ENCODE results near the gene ITPRIPL2.

ITPRIPL2 gene

GRCh38 chr16:19118938-19119431, 5.2 kb downstream of the ITPRIPL2 start:
- in situ Hi-C loops (cut with HindIII; ENCODE audit: low sequenced_read_pairs), result no loop called here

- in situ Hi-C loops (cut with HindIII; ENCODE audit: low sequenced_read_pairs), result no loop called here
Measured at GRCh38 chr16:19119564-19119963, 5.8 kb downstream of the ITPRIPL2 start.

- in situ Hi-C loops (cut with HindIII; ENCODE audit: low sequenced_read_pairs), result no loop called here
Measured at GRCh38 chr16:19123535-19124178, 9.9 kb downstream of the ITPRIPL2 start.

- in situ Hi-C loops (cut with HindIII; ENCODE audit: low sequenced_read_pairs), result no loop called here
Measured at GRCh38 chr16:19126300-19126699, 12.5 kb downstream of the ITPRIPL2 start.

GRCh38 chr16:19127205-19127604, 13.4 kb downstream of the ITPRIPL2 start:
- in situ Hi-C loops (cut with HindIII; ENCODE audit: low sequenced_read_pairs), result no loop called here

GRCh38 chr16:19127674-19128131, 13.9 kb downstream of the ITPRIPL2 start:
- in situ Hi-C loops (cut with HindIII; ENCODE audit: low sequenced_read_pairs), result no loop called here

GRCh38 chr16:19128454-19129200, 14.9 kb downstream of the ITPRIPL2 start:
- in situ Hi-C loops (cut with HindIII; ENCODE audit: low sequenced_read_pairs), result no loop called here

GRCh38 chr16:19130385-19130784, 16.6 kb downstream of the ITPRIPL2 start:
- in situ Hi-C loops (cut with HindIII; ENCODE audit: low sequenced_read_pairs), result no loop called here

GRCh38 chr16:19130852-19131824, 17.4 kb downstream of the ITPRIPL2 start:
- in situ Hi-C loops (cut with HindIII; ENCODE audit: low sequenced_read_pairs), result no loop called here

GRCh38 chr16:19131825-19132218, 18.1 kb downstream of the ITPRIPL2 start:
- in situ Hi-C loops (cut with HindIII; ENCODE audit: low sequenced_read_pairs), result no loop called here

GRCh38 chr16:19132255-19132654, 18.5 kb downstream of the ITPRIPL2 start:
- in situ Hi-C loops (cut with HindIII; ENCODE audit: low sequenced_read_pairs), result no loop called here

- in situ Hi-C loops (cut with HindIII; ENCODE audit: low sequenced_read_pairs), result no loop called here
Measured at GRCh38 chr16:19132898-19133297, 19.1 kb downstream of the ITPRIPL2 start.

- in situ Hi-C loops (cut with HindIII; ENCODE audit: low sequenced_read_pairs), result no loop called here
Measured at GRCh38 chr16:19133600-19133999, 19.8 kb downstream of the ITPRIPL2 start.

- in situ Hi-C loops (cut with HindIII; ENCODE audit: low sequenced_read_pairs), result no loop called here
Measured at GRCh38 chr16:19135201-19135842, 21.6 kb downstream of the ITPRIPL2 start.

GRCh38 chr16:19135896-19136438, 22.2 kb downstream of the ITPRIPL2 start:
- in situ Hi-C loops (cut with HindIII; ENCODE audit: low sequenced_read_pairs), result no loop called here

GRCh38 chr16:19136549-19137196, 22.9 kb downstream of the ITPRIPL2 start:
- in situ Hi-C loops (cut with HindIII; ENCODE audit: low sequenced_read_pairs), result no loop called here

- in situ Hi-C loops (cut with HindIII; ENCODE audit: low sequenced_read_pairs), result no loop called here
Measured at GRCh38 chr16:19137201-19138128, 23.7 kb downstream of the ITPRIPL2 start.

GRCh38 chr16:19138601-19139000, 24.8 kb downstream of the ITPRIPL2 start:
- in situ Hi-C loops (cut with HindIII; ENCODE audit: low sequenced_read_pairs), result no loop called here

All from DLD1 (cell line).